ENCODE data around the gene MBD3L2.
"Not testable (repeated sequence)": the region's sequence is repeated elsewhere in the genome, so short reads cannot be mapped to it uniquely, and the experiment has no call there.

The MBD3L2 gene

DNA sequence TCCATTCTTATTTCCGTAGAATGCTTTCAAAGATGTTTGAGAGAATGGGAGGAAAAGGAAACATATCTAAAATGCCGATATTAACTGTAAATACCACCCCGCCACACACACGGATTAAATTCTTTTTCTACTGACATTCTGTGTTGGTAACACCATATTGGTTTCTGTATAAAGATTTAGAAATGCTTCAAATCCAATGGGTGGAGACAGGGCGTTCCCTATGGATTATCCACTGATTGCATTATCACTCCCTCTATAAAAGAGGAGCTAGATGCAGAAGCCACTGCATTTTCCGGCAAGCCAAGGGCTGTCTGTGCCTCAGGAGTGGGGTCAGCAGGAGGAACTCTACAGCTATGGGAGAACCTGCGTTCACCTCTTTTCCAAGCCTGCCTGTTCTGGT lies at the start of gene MBD3L2:
Gene MBD3L2 (plus strand): TSS at position 301 of the 400 bp plus-strand sequence. CDS start 53 bp downstream, at position 354.
- in situ Hi-C loops (cut with MboI; ENCODE audit: low sequenced_read_pairs) = not testable (repeated sequence)

DNA sequence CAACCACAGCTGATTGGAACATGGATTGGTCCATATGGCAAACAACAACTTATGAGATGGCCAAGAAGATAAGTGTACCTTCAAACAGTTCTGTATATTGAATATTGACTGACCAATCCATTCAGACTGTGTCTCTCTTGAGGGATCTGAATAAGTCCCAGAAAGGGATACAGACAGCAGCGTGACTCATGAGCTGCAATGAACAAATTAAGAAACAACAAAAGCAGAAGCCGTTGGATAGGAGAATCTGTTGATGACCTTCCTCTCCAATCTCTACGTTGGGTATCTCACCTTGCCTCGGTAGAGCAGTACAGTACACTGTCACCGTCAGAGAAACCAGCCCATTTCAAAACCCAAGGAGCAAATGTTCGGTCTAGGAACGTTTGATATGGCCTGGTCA lies 49.2 kb upstream of the MBD3L2 start:
- in situ Hi-C loops (cut with MboI; ENCODE audit: low sequenced_read_pairs) = loop anchor here (10.0 kb wide), 1 partner anchor 75 kb away; no protein-coding TSS in a partner anchor

DNA sequence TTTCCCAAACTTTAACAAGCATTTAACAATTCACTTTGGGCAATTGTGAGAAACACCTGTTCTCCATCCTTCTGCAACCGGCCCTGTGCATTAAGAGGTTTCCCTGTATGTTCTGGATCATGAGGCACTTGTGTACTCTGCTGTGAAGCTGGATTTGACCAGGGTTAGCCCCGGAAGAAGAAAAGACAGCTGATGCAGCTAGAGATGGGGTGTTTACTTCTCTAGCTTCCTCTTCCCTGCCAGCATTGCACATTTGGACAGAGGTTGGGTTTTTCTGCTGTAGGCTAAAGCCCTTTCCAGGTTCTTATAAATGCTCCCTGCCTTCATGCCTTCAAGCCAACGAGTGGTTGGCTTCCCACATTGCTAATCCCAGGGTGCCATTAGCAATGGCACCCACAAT lies 48.8 kb upstream of the MBD3L2 start:
- in situ Hi-C loops (cut with MboI; ENCODE audit: low sequenced_read_pairs) = loop anchor here (10.0 kb wide), 1 partner anchor 74 kb away; no protein-coding TSS in a partner anchor

DNA sequence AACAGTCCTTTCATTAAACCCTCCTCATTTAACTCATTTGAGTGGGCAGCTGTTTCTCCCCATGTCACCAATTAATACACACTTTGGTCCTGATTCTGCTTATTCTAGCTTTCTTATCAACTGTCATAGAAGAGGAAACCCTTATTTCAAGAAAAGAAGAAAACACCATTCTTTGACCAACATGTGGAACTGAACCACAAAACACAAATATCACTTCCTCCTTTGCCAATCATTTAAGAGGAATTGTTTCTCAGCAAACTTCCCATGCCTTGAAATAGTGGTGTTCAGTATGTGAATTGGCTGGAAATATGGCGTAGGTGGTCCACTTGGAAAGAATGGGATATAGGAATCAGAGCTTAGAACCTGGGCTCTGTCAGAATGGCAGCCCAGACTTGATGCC lies 48.3 kb upstream of the MBD3L2 start:
- in situ Hi-C loops (cut with MboI; ENCODE audit: low sequenced_read_pairs) = loop anchor here (10.0 kb wide), 1 partner anchor 74 kb away; no protein-coding TSS in a partner anchor

DNA sequence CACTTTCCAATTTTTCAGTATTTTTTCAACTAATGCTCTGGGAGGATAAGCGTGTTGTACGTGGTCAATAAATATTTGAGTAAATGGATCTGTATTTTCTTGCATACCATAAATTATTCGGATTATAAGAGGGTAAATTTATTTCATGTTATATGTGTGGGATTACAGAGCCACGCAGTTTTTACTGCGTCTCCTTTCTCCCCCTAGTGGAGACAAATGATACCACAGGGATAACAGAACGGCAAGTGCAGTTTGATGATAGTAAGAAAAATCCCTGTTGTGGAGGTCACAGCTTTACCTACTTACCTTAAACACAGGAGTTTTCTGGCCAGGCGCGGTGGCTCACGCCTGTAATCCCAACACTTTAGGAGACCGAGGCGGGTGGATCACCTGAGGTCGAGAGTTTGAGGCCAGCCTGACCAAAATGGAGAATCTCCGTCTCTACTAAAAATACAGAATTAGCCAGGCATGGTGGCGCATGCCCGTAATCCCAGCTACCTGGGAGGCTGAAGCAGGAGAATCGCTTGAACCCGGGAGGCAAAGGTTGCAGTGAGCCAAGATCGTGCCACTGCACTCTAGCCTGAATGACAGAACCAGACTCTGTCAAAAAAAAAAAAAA lies 44.7 kb upstream of the MBD3L2 start:
- in situ Hi-C loops (cut with MboI; ENCODE audit: low sequenced_read_pairs) = loop anchor here (10.0 kb wide), 1 partner anchor 70 kb away; no protein-coding TSS in a partner anchor

DNA sequence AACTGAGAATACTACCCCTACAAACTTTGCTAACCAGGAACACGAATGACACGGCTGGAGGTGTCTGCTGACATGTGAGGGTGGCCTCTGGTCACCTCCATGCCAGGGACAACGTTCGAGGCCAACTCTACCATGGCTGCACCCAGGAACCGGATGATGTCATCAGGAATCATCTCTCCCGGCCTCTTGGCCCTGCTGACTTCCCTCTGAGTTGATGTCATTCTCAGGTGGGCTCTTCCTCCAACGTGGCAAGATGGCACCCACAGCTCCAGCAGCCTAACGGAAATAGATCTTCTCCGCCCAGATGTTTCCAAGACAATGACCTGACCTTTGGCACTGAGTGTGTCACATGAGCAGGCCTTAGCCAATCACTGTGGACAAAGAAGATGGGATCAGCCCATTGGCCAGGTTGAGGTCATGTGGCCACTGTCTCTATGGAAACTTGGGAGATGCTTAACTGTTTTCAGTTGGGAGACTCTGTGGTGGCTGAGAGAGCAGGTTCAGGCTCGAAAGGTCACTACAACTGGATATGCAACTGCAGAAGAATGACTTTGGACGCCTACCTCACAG lies 42.9 kb upstream of the MBD3L2 start:
- in situ Hi-C loops (cut with MboI; ENCODE audit: low sequenced_read_pairs) = loop anchor here (10.0 kb wide), 1 partner anchor 69 kb away; no protein-coding TSS in a partner anchor

DNA sequence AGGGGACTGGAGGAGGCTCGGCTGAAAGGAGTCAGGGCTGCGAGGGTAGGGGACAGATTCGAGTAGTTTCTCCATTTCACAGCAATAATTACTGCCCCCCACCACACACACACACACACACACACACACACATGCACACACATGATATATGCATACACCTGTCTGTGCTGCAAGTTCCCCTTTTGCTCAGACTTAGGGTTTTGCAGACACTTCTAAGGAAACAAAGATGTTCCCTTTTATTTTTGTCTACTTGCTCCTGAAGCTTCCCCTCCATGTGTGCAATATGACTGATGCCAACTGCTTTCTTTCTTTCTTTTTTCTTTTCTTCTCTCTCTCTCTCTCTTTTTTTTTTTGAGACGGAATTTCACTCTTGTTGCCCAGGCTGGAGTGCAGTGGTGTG lies 41.3 kb upstream of the MBD3L2 start:
- in situ Hi-C loops (cut with MboI; ENCODE audit: low sequenced_read_pairs) = loop anchor here (10.0 kb wide), 1 partner anchor 67 kb away; no protein-coding TSS in a partner anchor

DNA sequence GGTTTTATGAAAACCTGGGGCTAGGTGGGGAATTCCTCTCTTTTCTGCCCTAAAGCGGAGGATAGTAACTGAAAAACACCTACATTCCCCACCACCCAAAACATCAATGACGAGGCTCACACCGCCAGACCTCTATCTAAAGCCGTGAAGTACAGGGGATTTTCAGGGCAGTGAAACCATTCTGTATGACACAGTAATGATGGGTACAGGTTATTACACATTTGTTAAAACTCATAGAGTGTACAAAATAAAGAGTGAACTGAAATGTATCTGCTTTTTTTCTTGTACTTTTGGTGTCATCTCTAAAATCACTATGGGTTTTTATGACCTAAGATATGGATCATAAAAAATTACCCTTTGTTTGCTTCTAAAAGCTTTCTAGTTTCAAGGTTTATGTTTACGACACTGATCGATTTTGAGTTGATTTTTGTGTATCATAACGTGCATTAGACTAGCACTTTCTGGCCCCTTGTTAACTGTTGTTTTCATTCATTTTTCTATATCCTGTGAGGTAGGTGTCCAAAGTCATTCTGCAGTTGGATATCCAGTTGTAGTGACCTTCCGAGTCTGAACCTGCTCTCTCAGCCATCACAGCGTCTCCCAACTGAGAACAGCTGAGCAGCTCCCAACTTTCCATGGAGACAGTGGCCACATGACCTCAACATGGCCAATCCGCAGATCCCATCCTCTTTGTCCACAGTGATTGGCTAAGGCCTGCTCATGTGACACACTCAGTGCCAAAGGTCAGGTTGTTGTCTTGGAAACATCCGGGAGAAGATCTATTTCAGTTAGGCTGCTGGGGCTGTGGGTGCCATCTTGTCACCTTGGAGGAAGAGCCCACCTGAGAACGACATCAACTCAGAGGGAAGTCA lies 38.2 kb upstream of the MBD3L2 start:
- in situ Hi-C loops (cut with MboI; ENCODE audit: low sequenced_read_pairs) = no loop called here

DNA sequence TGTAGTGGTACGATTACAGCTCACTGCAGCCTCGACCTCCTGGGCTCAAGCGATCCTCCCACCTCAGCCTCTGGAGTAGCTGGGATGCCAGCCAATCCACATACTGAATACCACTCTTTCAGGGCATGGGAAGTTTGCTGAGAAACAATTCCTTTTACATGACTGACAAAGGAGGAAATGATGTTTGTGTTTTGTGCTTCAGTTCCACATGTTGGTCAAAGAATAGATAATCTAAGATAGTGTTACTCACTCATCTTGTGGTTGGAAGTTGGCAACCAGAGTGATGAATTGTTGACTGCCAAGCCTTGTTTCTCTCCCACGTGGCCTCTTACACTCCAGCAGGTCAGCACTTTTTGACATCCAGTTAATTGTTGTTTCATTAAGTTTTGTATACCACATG lies 35.4 kb upstream of the MBD3L2 start:
- in situ Hi-C loops (cut with MboI; ENCODE audit: low sequenced_read_pairs) = no loop called here

DNA sequence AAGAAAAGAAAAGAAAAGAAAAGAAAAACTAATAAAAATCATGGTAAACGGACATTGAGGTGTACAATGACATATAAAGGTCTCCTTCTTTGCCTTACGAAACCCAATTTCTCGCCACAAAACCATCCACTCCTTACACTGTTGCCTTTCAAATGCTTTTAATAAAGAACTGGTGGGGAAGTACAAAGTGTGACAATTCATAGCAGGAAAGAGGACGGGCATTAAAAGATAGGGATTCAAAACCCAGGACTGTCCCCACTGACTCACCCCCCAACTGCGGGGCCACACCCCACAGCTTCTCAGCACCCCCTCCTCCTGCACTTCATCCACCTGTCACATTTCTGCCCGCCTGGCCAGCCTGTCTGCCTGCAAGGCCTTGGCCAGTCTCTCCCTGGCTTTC lies 30.3 kb upstream of the MBD3L2 start:
- in situ Hi-C loops (cut with MboI; ENCODE audit: low sequenced_read_pairs) = no loop called here

DNA sequence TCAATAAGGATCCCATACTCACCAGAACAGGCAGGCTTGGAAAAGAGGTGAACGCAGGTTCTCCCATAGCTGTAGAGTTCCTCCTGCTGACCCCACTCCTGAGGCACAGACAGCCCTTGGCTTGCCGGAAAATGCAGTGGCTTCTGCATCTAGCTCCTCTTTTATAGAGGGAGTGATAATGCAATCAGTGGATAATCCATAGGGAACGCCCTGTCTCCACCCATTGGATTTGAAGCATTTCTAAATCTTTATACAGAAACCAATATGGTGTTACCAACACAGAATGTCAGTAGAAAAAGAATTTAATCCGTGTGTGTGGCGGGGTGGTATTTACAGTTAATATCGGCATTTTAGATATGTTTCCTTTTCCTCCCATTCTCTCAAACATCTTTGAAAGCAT lies 27.8 kb upstream of the MBD3L2 start, which contains the start of gene MBD3L2B:
Gene MBD3L2B (minus strand): TSS at position 101 of the 400 bp plus-strand sequence. CDS start 34 bp downstream, at position 67.
- in situ Hi-C loops (cut with MboI; ENCODE audit: low sequenced_read_pairs) = not testable (repeated sequence)

DNA sequence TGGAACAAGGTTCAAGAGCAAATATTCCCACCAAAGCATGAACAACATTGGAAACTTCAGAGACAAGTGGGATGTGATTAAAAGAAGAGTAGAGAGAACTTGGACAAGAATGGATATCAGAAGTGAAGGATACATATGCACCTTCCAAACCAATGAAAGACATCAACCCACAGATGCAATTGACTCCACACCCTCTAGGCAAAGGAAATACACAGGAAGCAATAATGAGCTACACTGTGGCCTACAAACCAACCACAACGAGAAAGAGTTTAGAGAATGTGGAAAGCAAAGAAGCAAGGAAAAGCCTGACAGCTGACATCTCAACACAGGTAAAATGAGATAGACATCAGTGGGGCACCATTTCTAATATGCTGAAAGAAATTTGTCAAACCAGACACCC lies 20.3 kb upstream of the MBD3L2 start:
- in situ Hi-C loops (cut with MboI; ENCODE audit: low sequenced_read_pairs) = not testable (repeated sequence)

DNA sequence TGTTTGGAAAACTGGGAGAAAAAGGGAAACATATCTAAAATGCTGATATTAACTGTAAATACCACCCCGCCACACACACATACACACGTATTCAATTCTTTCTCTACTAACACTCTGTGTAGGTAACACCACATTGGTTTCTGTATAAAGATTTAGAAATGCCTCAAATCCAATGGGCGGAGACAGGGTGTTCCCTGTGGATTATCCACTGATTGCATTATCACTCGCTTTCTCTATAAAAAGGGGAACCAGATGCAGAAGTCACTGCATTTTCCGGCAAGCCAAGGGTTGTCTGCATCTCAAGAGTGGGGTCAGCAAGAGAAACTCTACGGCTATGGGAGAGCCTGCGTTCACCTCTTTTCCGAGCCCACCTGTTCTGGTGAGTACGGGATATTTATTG lies 18.8 kb upstream of the MBD3L2 start, which contains the start of gene MBD3L5:
Gene MBD3L5 (plus strand): TSS at position 301 of the 400 bp plus-strand sequence. CDS start 34 bp downstream, at position 335.
- in situ Hi-C loops (cut with MboI; ENCODE audit: low sequenced_read_pairs) = not testable (repeated sequence)

DNA sequence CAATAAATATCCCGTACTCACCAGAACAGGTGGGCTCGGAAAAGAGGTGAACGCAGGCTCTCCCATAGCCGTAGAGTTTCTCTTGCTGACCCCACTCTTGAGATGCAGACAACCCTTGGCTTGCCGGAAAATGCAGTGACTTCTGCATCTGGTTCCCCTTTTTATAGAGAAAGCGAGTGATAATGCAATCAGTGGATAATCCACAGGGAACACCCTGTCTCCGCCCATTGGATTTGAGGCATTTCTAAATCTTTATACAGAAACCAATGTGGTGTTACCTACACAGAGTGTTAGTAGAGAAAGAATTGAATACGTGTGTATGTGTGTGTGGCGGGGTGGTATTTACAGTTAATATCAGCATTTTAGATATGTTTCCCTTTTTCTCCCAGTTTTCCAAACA lies 9.0 kb upstream of the MBD3L2 start, which contains the start of gene MBD3L4:
Gene MBD3L4 (minus strand): TSS at position 101 of the 400 bp plus-strand sequence. CDS start 35 bp downstream, at position 66.
- in situ Hi-C loops (cut with MboI; ENCODE audit: low sequenced_read_pairs) = not testable (repeated sequence)

DNA sequence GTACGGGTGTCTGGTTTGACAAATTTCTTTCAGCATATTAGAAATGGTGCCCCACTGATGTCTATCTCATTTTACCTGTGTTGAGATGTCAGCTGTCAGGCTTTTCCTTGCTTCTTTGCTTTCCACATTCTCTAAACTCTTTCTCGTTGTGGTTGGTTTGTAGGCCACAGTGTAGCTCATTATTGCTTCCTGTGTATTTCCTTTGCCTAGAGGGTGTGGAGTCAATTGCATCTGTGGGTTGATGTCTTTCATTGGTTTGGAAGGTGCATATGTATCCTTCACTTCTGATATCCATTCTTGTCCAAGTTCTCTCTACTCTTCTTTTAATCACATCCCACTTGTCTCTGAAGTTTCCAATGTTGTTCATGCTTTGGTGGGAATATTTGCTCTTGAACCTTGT lies 7.6 kb upstream of the MBD3L2 start:
- in situ Hi-C loops (cut with MboI; ENCODE audit: low sequenced_read_pairs) = not testable (repeated sequence)

DNA sequence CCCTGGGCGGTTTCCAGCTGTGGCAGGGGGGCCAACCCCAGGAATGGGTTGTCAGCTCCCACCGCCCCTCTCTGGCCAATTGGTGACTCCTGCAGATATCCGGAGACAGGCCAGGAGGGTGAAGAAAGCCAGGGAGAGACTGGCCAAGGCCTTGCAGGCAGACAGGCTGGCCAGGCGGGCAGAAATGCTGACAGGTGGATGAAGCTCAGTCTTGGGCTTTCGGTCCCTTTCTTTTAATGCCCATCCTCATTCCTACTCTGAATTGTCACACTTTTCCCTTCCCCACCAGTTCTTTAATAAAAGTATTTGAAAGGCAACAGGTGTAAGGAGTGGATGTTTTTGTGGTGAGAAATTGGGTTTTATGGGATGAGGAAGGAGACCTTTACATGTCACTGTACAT lies 2.3 kb downstream of the MBD3L2 start:
- in situ Hi-C loops (cut with MboI; ENCODE audit: low sequenced_read_pairs) = not testable (repeated sequence)

DNA sequence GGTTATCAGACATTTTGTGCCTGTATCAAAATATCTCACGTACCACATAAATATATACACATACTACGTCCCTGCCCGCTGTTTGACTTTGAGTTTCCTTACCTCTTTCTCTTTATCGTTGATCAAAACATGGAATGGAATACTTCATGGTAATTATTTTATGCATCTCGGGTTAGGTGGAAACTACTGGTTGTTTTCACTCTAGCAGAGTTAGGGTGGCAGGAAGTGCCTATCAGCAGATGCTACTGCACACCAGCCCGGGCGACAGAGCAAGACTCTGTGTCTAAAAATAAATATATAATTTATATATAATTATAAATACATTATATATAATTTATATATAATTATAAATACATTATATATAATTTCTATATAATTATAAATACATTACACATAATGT lies 3.8 kb downstream of the MBD3L2 start:
- in situ Hi-C loops (cut with MboI; ENCODE audit: low sequenced_read_pairs) = not testable (repeated sequence)

DNA sequence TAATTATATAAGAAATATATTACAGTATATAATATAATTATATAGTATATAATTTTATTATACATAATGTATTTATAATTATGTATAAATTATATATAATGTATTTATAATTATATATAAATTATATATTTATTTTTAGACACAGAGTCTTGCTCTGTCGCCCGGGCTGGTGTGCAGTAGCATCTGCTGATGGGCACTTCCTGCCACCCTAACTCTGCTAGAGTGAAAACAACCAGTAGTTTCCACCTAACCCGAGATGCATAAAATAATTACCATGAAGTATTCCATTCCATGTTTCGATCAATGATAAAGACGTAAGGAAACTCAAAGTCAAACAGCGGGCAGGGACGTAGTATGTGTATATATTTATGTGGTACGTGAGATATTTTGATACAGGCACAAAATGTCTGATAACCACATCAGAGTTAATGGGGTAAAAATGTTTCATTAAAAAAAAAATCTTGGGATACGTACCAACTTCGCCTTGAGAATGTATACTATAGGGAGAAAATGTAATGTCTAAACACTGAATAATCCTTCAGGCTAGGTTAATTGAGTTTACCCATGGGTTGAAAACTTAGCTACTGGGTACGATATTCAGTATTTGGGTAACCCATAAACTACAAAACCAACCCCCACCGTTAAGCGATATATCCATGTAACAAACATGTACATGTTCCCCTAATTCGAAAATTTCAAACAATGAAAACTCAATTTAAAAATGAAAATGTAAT lies 5.7 kb downstream of the MBD3L2 start:
- in situ Hi-C loops (cut with MboI; ENCODE audit: low sequenced_read_pairs) = not testable (repeated sequence)

DNA sequence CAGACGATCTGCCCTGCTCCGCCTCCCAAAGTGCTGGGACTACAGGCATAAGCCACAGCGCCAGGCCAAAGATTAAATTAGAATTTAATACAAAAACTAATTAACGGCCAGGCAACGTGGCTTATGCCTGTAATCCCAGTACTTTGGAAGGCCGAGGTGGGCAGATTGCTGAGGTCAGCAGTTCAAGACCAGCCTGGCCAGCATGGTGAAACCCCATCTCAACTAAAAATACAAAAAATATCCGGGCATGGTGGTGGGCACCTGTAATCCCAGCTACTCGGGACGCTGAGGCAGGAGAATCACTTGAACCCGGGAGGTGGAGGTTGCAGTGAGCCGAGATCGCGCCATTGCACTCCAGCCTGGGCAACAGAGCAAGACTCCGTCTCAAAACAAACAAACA lies 6.6 kb downstream of the MBD3L2 start:
- in situ Hi-C loops (cut with MboI; ENCODE audit: low sequenced_read_pairs) = not testable (repeated sequence)

DNA sequence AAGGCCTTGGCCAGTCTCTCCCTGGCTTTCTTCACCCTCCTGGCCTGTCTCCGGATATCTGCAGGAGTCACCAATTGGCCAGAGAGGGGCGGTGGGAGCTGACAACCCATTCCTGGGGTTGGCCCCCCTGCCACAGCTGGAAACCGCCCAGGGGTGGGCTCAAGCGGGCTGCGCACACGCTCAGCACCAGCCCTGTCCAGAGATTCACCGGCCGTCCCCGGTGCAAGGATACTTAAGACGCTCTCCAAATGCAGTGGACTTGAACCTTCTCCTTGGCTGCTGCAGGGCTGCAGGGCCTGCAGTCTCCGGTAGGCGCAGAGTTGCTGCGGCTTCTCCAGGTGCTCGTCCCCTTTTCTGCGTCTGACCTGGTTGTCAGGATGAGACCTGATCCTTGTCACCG lies 7.2 kb downstream of the MBD3L2 start:
- in situ Hi-C loops (cut with MboI; ENCODE audit: low sequenced_read_pairs) = not testable (repeated sequence)
